Measurements from ENCODE around the gene ATP2A3.

- TF ChIP-seq POLR2A (IDR thresholded peaks at IDR 0.05): no peak
- TF ChIP-seq, protein P1, sequence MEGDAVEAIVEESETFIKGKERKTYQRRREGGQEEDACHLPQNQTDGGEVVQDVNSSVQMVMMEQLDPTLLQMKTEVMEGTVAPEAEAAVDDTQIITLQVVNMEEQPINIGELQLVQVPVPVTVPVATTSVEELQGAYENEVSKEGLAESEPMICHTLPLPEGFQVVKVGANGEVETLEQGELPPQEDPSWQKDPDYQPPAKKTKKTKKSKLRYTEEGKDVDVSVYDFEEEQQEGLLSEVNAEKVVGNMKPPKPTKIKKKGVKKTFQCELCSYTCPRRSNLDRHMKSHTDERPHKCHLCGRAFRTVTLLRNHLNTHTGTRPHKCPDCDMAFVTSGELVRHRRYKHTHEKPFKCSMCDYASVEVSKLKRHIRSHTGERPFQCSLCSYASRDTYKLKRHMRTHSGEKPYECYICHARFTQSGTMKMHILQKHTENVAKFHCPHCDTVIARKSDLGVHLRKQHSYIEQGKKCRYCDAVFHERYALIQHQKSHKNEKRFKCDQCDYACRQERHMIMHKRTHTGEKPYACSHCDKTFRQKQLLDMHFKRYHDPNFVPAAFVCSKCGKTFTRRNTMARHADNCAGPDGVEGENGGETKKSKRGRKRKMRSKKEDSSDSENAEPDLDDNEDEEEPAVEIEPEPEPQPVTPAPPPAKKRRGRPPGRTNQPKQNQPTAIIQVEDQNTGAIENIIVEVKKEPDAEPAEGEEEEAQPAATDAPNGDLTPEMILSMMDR (IDR thresholded peaks at IDR 0.05): no peak
These were observed 35.8 kb downstream of the ATP2A3 start for GRCh38 chr17:3928406-3928805.
